ENCODE data around the gene AKAP1.

Gene AKAP1

DNA sequence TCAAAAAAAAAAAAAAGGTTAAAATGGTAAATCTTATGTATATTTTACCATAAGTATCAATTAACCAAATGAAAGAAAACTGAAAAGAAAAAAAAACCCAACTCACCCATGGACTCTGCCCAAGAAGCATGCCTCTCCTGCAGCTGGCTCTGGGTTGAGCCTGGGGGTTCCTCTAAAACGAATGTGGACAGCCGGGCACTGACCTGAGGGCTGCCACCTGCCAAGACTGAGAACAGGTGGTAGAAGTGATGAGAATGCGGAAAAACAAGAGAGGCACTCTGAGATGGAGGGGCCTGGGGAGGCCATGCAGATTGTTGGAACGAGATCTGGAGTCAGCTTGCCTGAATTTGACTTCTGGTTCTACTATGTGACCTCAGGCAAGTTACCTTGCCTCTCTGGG is 85.8 kb downstream of the AKAP1 start:
- no peak for DNase-seq (ENCODE audit: low read depth)
